MCF 10A (cell line): ENCODE results near the gene CLEC2L. TPM values are rescaled to one million over a fixed set of nuclear protein-coding genes. Genes with fewer than 3 reads are reported as not detected.

Experiments
- BruUV-seq: library from RNA; stranded (reverse); fragments of 400-500 nt; replicated peaks from 2 replicates; lab custom pipeline; 2021; lab: Mats Ljungman, UMichigan
- CTCF ChIA-PET: fragments of 300-600 bp; sonication (Branson Sonifier 250); formaldehyde crosslinking; extraction: SDS; loops from one replicate; lab custom pipeline; 2021; ENCODE audit warnings: antibody characterized with exemption, inconsistent platforms; lab: Yijun Ruan, JAX
- POLR2A ChIA-PET: fragments of 300-600, 350-650 bp; sonication (Branson Sonifier 250); formaldehyde crosslinking; extraction: SDS; loops from one replicate; lab custom pipeline; 2020; ENCODE audit warnings: antibody characterized with exemption, inconsistent platforms; lab: Yijun Ruan, JAX
- DNase-seq: peaks from one replicate; pipeline ENCODE4 v3.0.0-alpha.2; 2018; ENCODE audit not compliant: unreplicated experiment
- H3K27ac Mint-ChIP-seq: one replicate; pipeline ENCODE4 v1.8.0; 2022; ENCODE audit warnings: mild to moderate bottlenecking, low read depth, mixed read lengths; ENCODE audit not compliant: unreplicated experiment
- H3K27me3 Mint-ChIP-seq: one replicate; pipeline ENCODE4 v1.8.0; 2022; ENCODE audit warnings: mixed read lengths; ENCODE audit not compliant: insufficient read depth, unreplicated experiment
- H3K36me3 Mint-ChIP-seq: one replicate; pipeline ENCODE4 v1.8.0; 2022; ENCODE audit warnings: mild to moderate bottlenecking, moderate library complexity, mixed read lengths; ENCODE audit not compliant: insufficient read depth, unreplicated experiment
- H3K4me1 Mint-ChIP-seq: one replicate; pipeline ENCODE4 v1.8.0; 2022; ENCODE audit warnings: mixed read lengths; ENCODE audit not compliant: insufficient read depth, unreplicated experiment
- H3K4me3 Mint-ChIP-seq: one replicate; pipeline ENCODE4 v1.8.0; 2022; ENCODE audit warnings: mild to moderate bottlenecking, moderate library complexity, mixed read lengths; ENCODE audit not compliant: unreplicated experiment
- H3K9me3 Mint-ChIP-seq: one replicate; pipeline ENCODE4 v1.8.0; 2022; ENCODE audit warnings: mixed read lengths; ENCODE audit not compliant: unreplicated experiment
- intact Hi-C: fragments of 100-400 bp; cut with micrococcal nuclease; formaldehyde crosslinking; loops from 2 replicates; pipeline ENCODE4 v1.14.1; 2022
- total RNA-seq: library from RNA; stranded (reverse); gene quantifications from 2 replicates; pipeline ENCODE4 v1.2.3, GENCODE V29; 2022
- TF ChIP-seq, protein P1 (sequence below): fragments of 200-600 bp; IDR thresholded peaks from one replicate; pipeline ENCODE4 v1.8.0; 2022; ENCODE audit warnings: antibody characterized with exemption, mild to moderate bottlenecking; ENCODE audit not compliant: unreplicated experiment

Gene CLEC2L
- total RNA-seq, 1 experiment from 2014 or later = not detected

DNA sequence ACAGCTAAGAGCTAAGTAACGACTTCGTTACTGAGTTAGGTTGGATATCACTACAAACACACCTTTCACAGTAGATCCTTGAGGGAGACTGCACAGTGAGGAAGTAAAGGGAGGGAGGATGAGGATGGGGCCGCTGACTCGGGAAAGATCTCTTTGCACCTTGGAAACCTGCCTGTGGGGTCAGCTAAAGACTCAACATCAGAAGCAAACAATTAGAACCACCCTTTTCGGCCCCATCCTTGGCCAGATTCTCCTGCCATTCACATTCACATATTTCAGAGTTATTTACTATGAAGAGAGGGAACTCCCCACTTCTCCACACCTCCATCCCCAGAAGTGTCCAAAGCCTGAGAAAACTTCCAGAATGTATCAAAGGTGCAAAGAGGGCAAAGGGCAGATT lies 47.1 kb downstream of the CLEC2L start:
- Mint-ChIP-seq H3K4me3 (no peak overlapping the region), H3K27ac (no peak overlapping the region), H3K9me3 (no peaks in the 10 kb centered on the region), H3K4me1 (no peaks in the 10 kb centered on the region), H3K36me3 (peaks cover 74% of the 10 kb centered on the region), H3K27me3 (no peaks in the 10 kb centered on the region)
- TF ChIP-seq, protein P1, sequence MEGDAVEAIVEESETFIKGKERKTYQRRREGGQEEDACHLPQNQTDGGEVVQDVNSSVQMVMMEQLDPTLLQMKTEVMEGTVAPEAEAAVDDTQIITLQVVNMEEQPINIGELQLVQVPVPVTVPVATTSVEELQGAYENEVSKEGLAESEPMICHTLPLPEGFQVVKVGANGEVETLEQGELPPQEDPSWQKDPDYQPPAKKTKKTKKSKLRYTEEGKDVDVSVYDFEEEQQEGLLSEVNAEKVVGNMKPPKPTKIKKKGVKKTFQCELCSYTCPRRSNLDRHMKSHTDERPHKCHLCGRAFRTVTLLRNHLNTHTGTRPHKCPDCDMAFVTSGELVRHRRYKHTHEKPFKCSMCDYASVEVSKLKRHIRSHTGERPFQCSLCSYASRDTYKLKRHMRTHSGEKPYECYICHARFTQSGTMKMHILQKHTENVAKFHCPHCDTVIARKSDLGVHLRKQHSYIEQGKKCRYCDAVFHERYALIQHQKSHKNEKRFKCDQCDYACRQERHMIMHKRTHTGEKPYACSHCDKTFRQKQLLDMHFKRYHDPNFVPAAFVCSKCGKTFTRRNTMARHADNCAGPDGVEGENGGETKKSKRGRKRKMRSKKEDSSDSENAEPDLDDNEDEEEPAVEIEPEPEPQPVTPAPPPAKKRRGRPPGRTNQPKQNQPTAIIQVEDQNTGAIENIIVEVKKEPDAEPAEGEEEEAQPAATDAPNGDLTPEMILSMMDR = no peak
- BruUV-seq = no TSS peak
- ChIA-PET CTCF (interaction anchor here (0.6 to 2.2 kb wide), 3 partner anchors 23 to 71 kb away, joined by 5 to 10 read pairs (median 5); no protein-coding TSS in a partner anchor), POLR2A (no interaction called here)
- no peak for DNase-seq
- intact Hi-C loops = no loop called here

DNA sequence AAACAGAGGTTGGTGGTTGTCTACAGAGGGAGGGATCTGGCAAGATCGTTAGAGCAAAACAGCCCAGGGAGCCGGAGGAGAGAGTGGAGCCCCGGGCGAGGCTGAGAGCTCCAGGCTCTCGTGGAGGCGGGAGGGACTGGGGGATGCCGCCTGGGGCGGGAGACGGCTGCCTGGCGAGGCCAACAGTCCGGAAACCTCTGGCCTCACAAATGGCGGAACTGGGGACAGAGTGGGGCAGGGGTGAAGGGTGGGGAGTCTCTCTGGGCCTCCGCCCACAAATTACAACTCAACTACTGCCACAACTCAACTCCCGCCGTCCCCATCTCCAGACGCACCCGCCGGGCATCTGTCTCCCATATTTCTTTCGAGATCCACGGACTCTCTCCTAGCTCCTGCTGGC lies 47.7 kb downstream of the CLEC2L start:
- Mint-ChIP-seq H3K27ac (no peak overlapping the region), H3K27me3 (no peaks in the 10 kb centered on the region), H3K4me1 (no peaks in the 10 kb centered on the region), H3K4me3 (no peak overlapping the region), H3K36me3 (peaks cover 77% of the 10 kb centered on the region), H3K9me3 (no peaks in the 10 kb centered on the region)
- ChIA-PET POLR2A (interaction anchor here (0.8 kb wide), 1 partner anchor 71 kb away, joined by 3 read pairs; no protein-coding TSS in a partner anchor), CTCF (interaction anchor here (0.6 kb wide), 2 partner anchors 21 to 30 kb away, joined by 3 to 5 read pairs; no protein-coding TSS in a partner anchor)
- DNase-seq = no peak
- BruUV-seq = no TSS peak
- TF ChIP-seq, protein P1 = no peak
- intact Hi-C loops = no loop called here

DNA sequence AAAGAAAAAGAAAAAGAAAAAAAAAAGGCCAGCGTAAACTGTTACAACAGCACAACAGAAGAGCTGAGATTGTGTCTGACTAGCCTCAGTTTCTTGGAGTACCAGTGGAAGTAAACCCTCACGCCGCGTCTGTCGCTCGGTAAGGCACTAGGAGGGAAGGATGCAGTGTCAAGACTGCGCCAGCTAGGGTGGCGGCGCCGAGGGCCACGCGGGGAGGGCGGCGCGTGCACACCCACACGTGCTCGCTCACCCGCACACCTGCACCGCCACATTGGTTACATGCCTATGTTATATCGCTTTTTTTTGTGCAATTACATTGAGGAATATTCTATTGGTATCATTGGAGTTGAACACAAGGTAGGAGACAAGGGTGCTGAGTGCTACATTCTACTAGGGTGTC lies 48.2 kb downstream of the CLEC2L start:
- TF ChIP-seq, protein P1 = no peak
- BruUV-seq = no TSS peak
- Mint-ChIP-seq H3K4me1 (no peaks in the 10 kb centered on the region), H3K4me3 (no peak overlapping the region), H3K9me3 (no peaks in the 10 kb centered on the region), H3K27me3 (no peaks in the 10 kb centered on the region), H3K27ac (no peak overlapping the region), H3K36me3 (peaks cover 77% of the 10 kb centered on the region)
- POLR2A ChIA-PET = interaction anchor here (0.8 kb wide), 1 partner anchor 71 kb away, joined by 3 read pairs; no protein-coding TSS in a partner anchor
- intact Hi-C loops = no loop called here
- CTCF ChIA-PET = interaction anchor here (0.6 kb wide), 1 partner anchor 21 kb away, joined by 3 read pairs; no protein-coding TSS in a partner anchor
- DNase-seq = no peak

GRCh38 chr7:139572071-139572470 lies 48.6 kb downstream of the CLEC2L start:
- H3K4me1 Mint-ChIP-seq = no peaks in the 10 kb centered on the region
- peaks cover 75% of the 10 kb centered on the region for H3K36me3 Mint-ChIP-seq
- CTCF ChIA-PET = interaction anchor here (0.6 kb wide), 1 partner anchor 70 kb away, joined by 3 read pairs; no protein-coding TSS in a partner anchor
- POLR2A ChIA-PET = interaction anchor here (0.8 kb wide), 1 partner anchor 72 kb away, joined by 3 read pairs; no protein-coding TSS in a partner anchor
- H3K27ac Mint-ChIP-seq = no peak overlapping the region
- DNase-seq = no peak
- no TSS peak for BruUV-seq
- intact Hi-C loops = no loop called here
- H3K27me3 Mint-ChIP-seq = no peaks in the 10 kb centered on the region
- H3K4me3 Mint-ChIP-seq = no peak overlapping the region
- no peaks in the 10 kb centered on the region for H3K9me3 Mint-ChIP-seq
- TF ChIP-seq, protein P1 = no peak
